ENCODE results near the gene SORCS3.

- TF ChIP-seq POLR2A (IDR thresholded peaks at IDR 0.05): no peak
- TF ChIP-seq, protein P1, sequence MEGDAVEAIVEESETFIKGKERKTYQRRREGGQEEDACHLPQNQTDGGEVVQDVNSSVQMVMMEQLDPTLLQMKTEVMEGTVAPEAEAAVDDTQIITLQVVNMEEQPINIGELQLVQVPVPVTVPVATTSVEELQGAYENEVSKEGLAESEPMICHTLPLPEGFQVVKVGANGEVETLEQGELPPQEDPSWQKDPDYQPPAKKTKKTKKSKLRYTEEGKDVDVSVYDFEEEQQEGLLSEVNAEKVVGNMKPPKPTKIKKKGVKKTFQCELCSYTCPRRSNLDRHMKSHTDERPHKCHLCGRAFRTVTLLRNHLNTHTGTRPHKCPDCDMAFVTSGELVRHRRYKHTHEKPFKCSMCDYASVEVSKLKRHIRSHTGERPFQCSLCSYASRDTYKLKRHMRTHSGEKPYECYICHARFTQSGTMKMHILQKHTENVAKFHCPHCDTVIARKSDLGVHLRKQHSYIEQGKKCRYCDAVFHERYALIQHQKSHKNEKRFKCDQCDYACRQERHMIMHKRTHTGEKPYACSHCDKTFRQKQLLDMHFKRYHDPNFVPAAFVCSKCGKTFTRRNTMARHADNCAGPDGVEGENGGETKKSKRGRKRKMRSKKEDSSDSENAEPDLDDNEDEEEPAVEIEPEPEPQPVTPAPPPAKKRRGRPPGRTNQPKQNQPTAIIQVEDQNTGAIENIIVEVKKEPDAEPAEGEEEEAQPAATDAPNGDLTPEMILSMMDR (IDR thresholded peaks at IDR 0.05): no peak
Observed at GRCh38 chr10:105192861-105193260, 551.8 kb downstream of the SORCS3 start.

All from lower leg skin (tissue), 3 donors.